GM18526 (cell line): ENCODE data around the gene BCL2.

Experiments
- POLR2A ChIP-seq: IDR thresholded peaks from 3 replicates; pipeline ENCODE4 v1.6.1; 2011; ENCODE audit not compliant: insufficient read length; ENCODE audit errors: extremely low read depth

Gene BCL2

DNA sequence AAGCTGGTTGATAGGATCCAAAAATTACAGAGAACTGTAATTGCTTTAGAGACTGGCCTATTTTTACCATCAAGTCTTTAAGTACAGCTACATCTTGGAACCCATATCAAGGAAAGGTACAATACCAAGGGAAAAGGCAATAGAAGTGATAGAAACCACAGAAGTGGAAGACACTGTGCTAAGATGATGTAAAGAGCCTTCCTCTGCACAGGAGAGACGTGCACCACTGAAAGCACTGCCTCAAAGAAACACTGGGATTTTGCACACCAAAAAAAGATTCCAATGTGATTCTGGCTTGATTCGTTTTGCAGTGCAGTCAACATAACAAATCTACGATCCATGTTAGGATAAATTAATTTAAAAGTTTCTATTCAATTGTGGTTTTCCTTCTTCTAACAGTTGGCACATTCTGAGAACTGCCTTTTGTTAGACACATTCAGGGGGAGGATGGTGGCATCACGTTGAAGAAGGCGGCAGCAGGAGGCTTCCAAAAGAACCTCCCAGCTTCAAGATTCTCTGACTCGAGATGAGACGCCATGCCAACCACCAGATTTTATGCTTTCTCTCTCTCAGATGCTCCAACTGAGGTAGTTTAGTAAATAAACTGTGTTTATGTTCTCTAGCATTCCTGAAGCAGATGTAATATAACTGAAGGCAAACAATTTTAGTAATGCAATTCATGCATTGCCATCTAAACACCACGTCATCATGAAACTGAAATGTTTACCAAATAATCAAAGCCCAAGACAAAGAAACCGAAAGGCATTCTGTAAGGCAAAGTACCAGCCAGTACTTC is 102.9 kb downstream of the BCL2 start:
- no peak for TF ChIP-seq POLR2A

DNA sequence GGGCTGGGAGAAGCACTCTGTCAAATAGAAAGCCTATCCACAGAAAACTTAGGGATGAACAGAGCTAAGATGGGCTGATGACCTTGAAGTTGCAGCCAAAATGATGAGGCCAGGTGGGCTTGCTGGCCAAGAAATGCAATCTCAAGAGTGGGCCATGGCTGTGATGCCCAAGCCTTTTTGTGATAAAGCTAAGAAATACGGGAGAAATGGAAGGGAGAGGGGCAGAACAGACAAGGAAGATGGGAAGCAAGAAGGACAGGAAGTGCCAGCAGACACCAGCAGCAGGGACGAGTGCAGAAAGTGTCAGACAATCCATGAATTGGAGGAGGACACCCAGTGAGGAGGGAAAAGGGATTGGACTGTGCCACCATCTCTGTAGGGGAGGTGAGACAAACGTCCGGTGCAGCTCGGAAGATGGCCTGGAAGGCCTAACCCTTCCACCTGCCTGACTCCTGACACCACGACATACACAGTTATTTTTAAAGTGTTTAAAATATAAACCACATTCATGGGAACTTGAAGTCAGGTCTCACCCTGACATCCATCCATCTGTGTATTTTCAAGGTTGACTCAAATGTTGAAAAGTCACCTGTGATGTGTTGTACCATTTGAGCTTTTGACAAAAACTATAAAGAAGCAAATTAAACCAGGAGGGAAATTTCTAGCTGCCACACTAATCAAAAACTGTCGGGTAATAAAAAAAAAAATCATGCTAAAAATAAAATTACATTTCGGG is 105.5 kb downstream of the BCL2 start:
- no peak for TF ChIP-seq POLR2A

DNA sequence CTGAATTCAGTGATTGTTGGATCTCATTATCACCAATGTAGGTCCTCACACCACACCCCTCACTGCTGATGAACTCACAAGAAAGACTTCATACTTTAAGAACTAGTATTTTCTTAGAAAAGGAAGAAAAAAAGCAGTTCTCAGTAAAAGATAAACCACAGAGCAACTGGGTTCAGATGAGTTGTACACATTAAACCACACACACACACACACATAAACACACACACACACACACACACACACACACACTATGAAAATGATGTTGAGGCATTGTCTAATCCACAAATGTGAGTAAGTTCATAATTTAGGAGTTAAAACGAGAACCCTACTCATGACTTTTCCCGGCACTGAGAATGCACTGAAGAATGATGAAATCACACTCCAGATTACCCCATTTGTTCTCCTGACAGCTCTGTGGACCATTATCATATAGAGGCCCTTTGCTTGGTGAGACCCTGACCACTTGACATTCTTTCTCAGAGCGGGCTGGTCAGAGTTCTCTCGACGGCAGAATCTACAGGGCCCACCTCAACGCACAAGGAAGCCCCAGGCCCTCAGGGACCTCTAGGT is 106.2 kb downstream of the BCL2 start:
- TF ChIP-seq POLR2A, result no peak

DNA sequence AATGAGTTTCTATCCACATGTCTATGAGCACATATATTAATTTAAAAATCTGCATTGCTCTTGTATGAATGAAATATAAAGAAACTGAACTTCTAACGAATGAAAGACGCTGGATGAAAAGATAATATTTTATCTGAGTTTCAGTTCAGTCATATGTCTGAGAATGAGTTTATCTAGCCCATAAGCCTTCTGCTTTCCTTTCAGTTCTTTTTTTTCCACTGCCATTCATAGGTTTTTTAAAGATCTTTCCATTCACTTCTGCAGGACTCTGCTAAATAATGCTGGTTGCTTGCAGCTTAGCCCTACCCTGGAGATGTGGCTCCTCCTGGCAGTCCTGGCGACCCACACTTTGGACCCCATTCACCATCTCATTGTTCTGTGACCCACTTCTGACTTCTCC is 109.0 kb downstream of the BCL2 start:
- TF ChIP-seq POLR2A, result no peak

DNA sequence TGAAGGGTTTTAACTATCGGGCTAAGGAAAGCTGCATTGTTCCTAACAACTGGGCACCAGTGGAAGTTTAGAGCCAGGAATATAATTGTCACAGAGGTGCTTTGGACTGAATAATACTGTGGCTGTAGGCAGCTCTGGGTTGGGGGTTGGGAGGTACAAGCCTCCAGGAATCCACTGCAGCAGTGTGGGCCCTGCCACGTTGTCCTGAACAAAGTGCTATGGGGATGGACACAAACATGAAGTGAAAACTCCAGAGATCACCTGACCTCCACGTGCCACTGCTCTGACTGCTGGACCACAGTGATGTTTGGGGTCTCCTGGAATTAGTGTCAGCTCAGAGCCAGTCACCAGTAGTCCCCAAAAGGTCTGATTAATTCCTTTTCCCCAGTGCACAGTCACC is 110.9 kb downstream of the BCL2 start:
- TF ChIP-seq POLR2A, result no peak

DNA sequence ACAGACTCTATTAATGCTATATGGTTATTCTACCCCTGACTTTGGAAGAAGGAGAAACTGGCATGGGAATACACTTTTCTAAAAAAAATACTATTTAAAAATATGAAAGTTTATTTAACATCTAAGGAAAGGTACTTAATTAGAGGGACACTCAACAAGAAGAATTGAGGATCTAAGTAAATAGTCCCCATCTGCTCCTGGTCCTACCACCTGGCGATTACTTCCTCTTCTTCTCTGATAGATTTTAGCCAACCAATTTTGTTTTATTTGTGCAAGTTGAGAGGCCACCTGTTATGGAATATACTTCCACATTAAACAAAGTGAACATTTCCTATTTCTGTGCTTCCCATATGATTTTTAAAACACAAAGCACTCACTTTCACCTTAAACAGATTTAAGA is 111.7 kb downstream of the BCL2 start:
- no peak for TF ChIP-seq POLR2A

DNA sequence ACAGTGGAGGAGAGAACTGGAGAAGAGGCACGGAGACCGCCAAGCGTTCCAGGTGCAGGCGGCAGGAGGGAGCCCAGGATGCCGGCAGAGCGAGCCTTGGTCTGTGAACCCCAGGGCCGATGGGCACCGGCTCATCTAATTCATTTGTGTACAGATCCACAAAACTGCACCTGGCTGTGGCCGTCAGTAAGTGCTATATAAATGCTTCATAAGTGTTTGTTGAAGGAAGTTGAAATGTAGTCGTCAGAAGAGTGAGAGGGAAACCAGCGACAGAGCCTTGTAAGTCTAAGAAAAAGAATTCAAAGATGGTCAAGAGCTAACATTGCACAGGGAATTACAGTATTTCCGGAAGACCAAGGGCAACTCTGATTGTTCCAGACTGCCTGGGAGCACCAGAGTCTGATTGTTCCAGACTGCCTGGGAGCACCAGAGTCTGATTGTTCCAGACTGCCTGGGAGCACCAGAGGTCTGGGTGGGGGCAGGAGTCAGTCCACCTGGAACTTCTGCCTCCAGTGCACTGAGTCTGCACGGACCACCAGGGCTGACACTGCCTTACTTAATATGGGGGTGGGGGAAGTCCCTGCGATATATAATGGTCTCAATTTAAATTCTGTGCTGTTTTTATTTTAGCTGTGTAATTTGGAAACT is 112.3 kb downstream of the BCL2 start:
- no peak for TF ChIP-seq POLR2A

DNA sequence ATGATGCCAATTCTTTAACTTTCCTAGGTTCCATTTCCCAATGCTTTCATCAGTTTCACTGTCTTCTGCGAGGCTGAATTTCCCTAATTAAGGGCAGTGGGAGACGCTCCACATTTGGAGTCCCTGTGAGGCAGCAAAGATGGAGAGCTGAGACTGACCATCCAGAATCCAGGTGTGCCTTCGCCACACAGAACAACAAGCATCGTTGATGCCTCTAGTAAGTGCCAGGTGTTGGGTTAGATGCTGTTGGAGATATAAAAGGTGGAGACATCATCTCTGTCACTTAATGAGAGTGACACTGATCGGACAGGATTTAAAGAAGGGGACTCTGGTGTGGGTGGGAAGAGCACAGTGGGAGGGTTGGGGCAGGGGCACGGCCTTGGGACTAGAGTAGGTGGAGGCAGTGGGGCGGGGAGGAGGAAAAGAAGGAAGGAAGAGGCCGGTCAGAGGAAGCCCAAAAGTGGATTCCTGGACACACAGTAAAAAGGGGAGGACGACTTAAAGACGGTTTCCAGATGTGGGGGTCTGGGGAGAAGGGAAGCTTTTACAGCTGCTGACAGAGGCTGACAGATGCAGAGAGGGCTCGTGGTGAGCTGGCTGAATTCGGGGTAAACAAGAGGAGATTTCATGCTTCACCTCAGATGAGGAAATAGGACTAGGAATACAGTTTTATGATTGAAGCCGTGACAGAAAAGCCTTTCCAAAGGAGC is 113.0 kb downstream of the BCL2 start:
- TF ChIP-seq POLR2A, result no peak

DNA sequence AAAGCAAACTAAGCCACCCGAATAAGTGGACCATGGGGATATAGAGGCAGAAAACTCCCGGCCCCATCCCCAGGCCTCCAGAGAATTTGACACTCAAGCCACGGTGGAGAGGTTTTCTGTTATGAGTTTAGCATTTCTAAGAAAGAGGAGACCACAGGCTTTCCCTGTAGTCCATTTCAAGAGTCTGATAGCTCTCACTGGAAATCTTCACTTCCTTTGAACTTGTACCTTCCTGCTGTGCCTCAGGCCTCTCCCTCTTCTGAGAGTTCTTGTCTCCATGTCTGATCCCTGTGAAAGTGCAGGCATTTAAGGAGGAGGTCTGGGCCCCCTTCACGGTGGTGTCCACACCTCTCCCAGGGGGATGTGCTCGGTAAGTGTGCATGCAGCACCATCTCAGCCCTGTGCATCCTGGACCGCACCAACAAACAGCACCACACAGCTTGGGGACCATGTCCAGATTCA is 113.7 kb downstream of the BCL2 start:
- TF ChIP-seq POLR2A, result no peak

DNA sequence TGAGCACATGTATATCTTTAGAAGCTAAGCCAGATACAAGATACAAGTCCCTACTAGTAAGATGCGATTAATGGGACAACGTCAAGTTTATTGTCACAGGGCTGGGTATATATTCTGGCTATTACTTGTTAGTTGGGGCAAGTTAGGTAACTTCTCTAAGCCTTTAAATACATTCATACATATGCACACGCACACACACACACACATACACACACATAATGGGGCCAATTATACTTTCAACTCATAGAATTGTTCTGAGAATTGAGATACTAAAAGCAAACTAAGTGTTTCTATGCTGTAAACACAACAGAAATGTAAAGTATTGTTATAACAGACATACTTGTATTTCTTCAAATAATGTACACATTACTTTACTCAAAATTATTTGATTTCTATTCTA is 116.1 kb downstream of the BCL2 start:
- no peak for TF ChIP-seq POLR2A

DNA sequence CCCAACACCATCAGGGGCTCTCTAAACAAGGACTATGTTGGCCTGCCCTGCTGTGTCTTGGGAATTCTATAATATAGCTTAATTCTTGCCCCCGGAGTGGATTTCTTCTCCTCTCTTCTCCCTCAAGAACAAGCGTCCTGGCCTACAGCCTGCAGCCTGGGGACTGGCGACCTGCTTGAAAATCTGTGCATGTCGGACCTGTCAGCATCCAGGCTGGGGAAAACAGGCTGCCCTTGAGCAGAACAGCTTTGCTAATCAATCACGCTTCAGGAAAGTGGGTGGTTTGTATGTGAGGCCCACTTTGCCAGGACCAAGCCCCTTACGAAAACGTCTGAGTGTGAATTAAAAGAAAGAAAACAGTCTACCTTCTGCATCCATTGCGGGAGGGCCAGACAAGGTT is 116.7 kb downstream of the BCL2 start:
- TF ChIP-seq POLR2A, result no peak

DNA sequence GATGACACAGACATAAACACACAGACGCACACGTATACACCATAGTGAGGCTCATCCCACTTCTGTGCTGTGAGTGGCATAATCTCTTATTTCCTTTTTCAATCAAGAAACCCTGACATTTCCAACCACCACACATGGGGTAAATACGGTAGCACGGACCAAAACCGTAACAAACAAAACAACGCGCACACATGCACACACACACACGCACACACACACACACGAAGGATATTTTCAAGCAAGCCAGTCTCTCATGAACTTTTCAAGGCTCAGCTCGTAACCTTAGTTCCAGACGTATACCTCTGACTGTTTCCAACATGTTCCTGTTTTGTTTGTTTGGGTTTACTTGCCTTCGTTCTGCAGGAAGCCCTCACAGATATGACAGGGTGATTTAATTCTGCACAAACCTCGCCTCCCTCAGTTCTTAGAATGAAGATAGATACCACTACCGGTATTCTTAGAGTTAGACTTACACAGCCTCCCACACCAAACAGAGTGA is 119.8 kb downstream of the BCL2 start:
- TF ChIP-seq POLR2A, result no peak

DNA sequence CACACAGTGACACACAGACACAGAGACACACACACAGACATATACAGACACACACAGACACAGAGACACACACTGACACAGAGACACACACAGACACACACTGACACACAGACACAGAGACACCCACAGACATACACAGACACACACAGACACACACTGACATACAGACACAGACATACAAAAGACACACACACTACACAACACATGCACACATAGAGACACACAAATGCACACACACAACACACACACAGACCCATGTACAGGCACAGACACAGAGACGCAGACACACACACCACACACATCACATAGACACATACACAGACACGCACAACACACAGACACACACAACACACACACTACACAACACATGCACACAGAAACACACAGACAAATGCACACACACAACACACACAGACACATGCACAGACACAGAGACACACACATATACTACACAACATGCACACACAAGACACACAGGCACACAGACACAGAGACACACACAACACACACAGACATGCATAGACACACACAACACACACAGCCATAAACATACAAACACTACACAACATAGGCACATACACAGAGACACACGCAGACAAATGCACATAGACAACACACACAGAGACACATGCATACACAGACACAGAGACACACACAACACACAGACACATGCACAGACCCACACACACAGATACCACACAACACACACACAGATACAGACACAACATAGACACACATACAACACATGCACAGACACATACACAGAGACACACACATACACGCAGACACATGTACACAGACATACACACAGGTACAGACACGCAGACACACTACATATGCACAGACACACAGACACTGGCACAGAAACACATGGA is 120.5 kb downstream of the BCL2 start:
- no peak for TF ChIP-seq POLR2A

DNA sequence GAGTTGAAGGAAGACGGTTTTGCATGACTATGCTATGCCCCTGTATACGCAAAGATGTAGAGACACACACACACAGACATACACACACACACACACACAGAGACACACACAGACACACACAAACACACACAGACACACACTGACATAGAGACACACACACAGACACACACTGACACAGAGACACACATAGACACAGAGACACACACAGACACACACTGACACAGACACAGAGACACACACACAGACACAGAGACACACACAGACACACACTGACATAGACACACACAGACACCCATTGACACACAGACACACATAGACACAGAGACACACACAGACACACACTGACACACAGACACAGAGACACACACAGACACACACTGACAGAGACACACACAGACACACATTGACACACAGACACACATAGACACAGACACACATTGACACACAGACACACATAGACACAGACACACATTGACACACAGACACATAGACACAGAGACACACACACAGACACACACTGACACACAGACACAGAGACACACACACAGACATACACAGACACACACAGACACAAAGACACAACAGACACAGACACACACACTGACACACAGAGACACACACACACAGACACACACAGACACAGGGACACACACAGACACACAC is 121.3 kb downstream of the BCL2 start:
- no peak for TF ChIP-seq POLR2A
